IMR-90 (cell line): Measurements from ENCODE around the gene BRAF. TPM values are rescaled to one million over a fixed set of nuclear protein-coding genes. Genes with fewer than 3 reads are reported as not detected.

Experiments
- ATAC-seq: fragments of 200-7000 bp; cut with Tn5 transposase; 2 replicates; pipeline ENCODE4 v1.9.1; 2020; ENCODE audit warnings: low read depth, mild to moderate bottlenecking, moderate library complexity
- BruUV-seq: library from RNA; stranded (reverse); fragments of 400-500 nt; replicated peaks from 2 replicates; lab custom pipeline; 2021; lab: Mats Ljungman, UMichigan
- CTCF ChIA-PET: fragments of 300-600 bp; formaldehyde crosslinking; extraction: SDS; loops from one replicate; lab custom pipeline; 2021; ENCODE audit warnings: antibody characterized with exemption; lab: Yijun Ruan, JAX
- POLR2A ChIA-PET: fragments of 300-600 bp; sonication (Branson Sonifier 250); formaldehyde crosslinking; loops from one replicate; lab custom pipeline; 2022; ENCODE audit warnings: antibody characterized with exemption; ENCODE audit not compliant: unreplicated experiment; lab: Charles Lee
- DNase-seq: peaks from one replicate; pipeline ENCODE4 v3.0.0; 2013
- H2AFZ ChIP-seq: replicated peaks from 2 replicates; pipeline ENCODE3; 2013; ENCODE audit warnings: low read length, mild to moderate bottlenecking; ENCODE audit not compliant: poor library complexity
- H2AK5ac ChIP-seq: 2 replicates; pipeline ENCODE4 v1.6.1; 2013; ENCODE audit warnings: low read depth, low read length, inconsistent platforms
- H2AK9ac ChIP-seq: replicated peaks from 2 replicates; pipeline ENCODE3; 2013; ENCODE audit warnings: mild to moderate bottlenecking, low read depth, low read length, moderate library complexity; ENCODE audit not compliant: poor library complexity
- H2BK120ac ChIP-seq: 2 replicates; pipeline ENCODE4 v1.6.1; 2013; ENCODE audit warnings: low read depth, low read length, inconsistent platforms
- H2BK15ac ChIP-seq: 3 replicates; pipeline ENCODE4 v1.6.1; 2013; ENCODE audit warnings: low read depth, low read length, inconsistent platforms
- H2BK20ac ChIP-seq: 2 replicates; pipeline ENCODE4 v1.6.1; 2013; ENCODE audit warnings: low read depth, mild to moderate bottlenecking, inconsistent platforms, low read length, moderate library complexity
- H2BK5ac ChIP-seq: 2 replicates; pipeline ENCODE4 v1.6.1; 2013; ENCODE audit warnings: mild to moderate bottlenecking, low read depth, low read length, inconsistent platforms; ENCODE audit not compliant: poor library complexity, severe bottlenecking
- H3K14ac ChIP-seq: replicated peaks from 2 replicates; pipeline ENCODE4 v1.6.1; 2013; ENCODE audit warnings: low read depth, low read length, inconsistent platforms
- H3K18ac ChIP-seq: 2 replicates; pipeline ENCODE4 v1.6.1; 2013; ENCODE audit warnings: low read depth, low read length, control low read depth
- H3K23ac ChIP-seq: 2 replicates; pipeline ENCODE4 v1.6.1; 2013; ENCODE audit warnings: low read depth, low read length, inconsistent platforms
- H3K27ac ChIP-seq: 2 replicates; pipeline ENCODE4 v1.5.1; 2013; ENCODE audit warnings: mild to moderate bottlenecking, control low read depth, low read length; ENCODE audit not compliant: insufficient read depth
- H3K27me3 ChIP-seq: 2 replicates; pipeline ENCODE4 v1.6.1; 2013; ENCODE audit warnings: low read length; ENCODE audit not compliant: control insufficient read depth, insufficient read depth
- H3K36me3 ChIP-seq: 2 replicates; pipeline ENCODE4 v1.6.1; 2013; ENCODE audit warnings: low read length, mixed read lengths; ENCODE audit not compliant: control insufficient read depth, insufficient read depth
- H3K4ac ChIP-seq: 2 replicates; pipeline ENCODE4 v1.6.1; 2013; ENCODE audit warnings: low read depth, low read length, inconsistent platforms
- H3K4me1 ChIP-seq: 2 replicates; pipeline ENCODE4 v1.6.1; 2013; ENCODE audit warnings: low read length, mixed read lengths; ENCODE audit not compliant: control insufficient read depth, insufficient read depth
- H3K4me2 ChIP-seq: 2 replicates; pipeline ENCODE4 v1.6.1; 2013; ENCODE audit warnings: low read depth, mild to moderate bottlenecking, control low read depth, low read length, moderate library complexity
- H3K4me3 ChIP-seq: 2 replicates; pipeline ENCODE4 v1.5.1; 2013; ENCODE audit warnings: low read depth, mild to moderate bottlenecking, control low read depth, low read length, moderate library complexity; ENCODE audit not compliant: insufficient read depth
- H3K56ac ChIP-seq: 2 replicates; pipeline ENCODE4 v1.6.1; 2013; ENCODE audit warnings: low read length, inconsistent platforms; ENCODE audit not compliant: insufficient read depth; ENCODE audit errors: extremely low read depth
- H3K79me1 ChIP-seq, 2 experiments: 2 replicates each; pipeline ENCODE4 v1.6.1; 2013; ENCODE audit warnings: low read length in 2 of 2, inconsistent platforms in 1 of 2, low read depth in 1 of 2
- H3K9ac ChIP-seq: 2 replicates; pipeline ENCODE4 v1.6.1; 2013; ENCODE audit warnings: low read depth, low read length, control low read depth
- H3K9me1 ChIP-seq: 2 replicates; pipeline ENCODE4 v1.6.1; 2013; ENCODE audit warnings: low read length, inconsistent platforms; ENCODE audit not compliant: insufficient read depth
- H3K9me3 ChIP-seq: 2 replicates; pipeline ENCODE4 v1.6.1; 2013; ENCODE audit warnings: low read length; ENCODE audit not compliant: control insufficient read depth, insufficient read depth
- H4K20me1 ChIP-seq: 2 replicates; pipeline ENCODE4 v1.6.1; 2013; ENCODE audit warnings: low read length, inconsistent platforms; ENCODE audit not compliant: insufficient read depth
- H4K5ac ChIP-seq: 2 replicates; pipeline ENCODE4 v1.6.1; 2013; ENCODE audit warnings: mild to moderate bottlenecking, low read depth, low read length, control low read depth
- H4K8ac ChIP-seq, 2 experiments: 2 replicates each; pipeline ENCODE4 v1.6.1; 2013; ENCODE audit warnings: low read depth in 2 of 2, low read length in 2 of 2, control low read depth in 1 of 2, inconsistent platforms in 1 of 2
- H4K91ac ChIP-seq: 2 replicates; pipeline ENCODE4 v1.6.1; 2013; ENCODE audit warnings: low read depth, low read length, inconsistent platforms; ENCODE audit not compliant: insufficient read depth
- BHLHE40 ChIP-seq: fragments of 150-350 bp; IDR thresholded peaks from 2 replicates; pipeline ENCODE4 v1.6.1; 2016; ENCODE audit warnings: mild to moderate bottlenecking, low read depth, low read length
- CTCF ChIP-seq: conservative IDR thresholded peaks from 2 replicates; pipeline ENCODE4 v1.5.1; 2012; ENCODE audit warnings: mild to moderate bottlenecking, low read depth, low read length, improper control_type of control experiment
- ELK1 ChIP-seq: fragments of 150-350 bp; IDR thresholded peaks from 2 replicates; pipeline ENCODE4 v1.6.1; 2016; ENCODE audit warnings: low read depth, mild to moderate bottlenecking, low read length, moderate library complexity, borderline replicate concordance
- MAFK ChIP-seq: IDR thresholded peaks from 2 replicates; pipeline ENCODE4 v1.6.1; 2012; ENCODE audit warnings: low read depth, low read length, improper control_type of control experiment
- MAZ ChIP-seq: IDR thresholded peaks from 2 replicates; pipeline ENCODE4 v1.6.1; 2012; ENCODE audit warnings: low read depth, mild to moderate bottlenecking, low read length, improper control_type of control experiment, moderate library complexity, borderline replicate concordance
- MXI1 ChIP-seq: IDR thresholded peaks from 2 replicates; pipeline ENCODE4 v1.6.1; 2012; ENCODE audit warnings: low read depth, mild to moderate bottlenecking, low read length, moderate library complexity, borderline replicate concordance
- RAD21 ChIP-seq: IDR thresholded peaks from 2 replicates; pipeline ENCODE4 v1.6.1; 2012; ENCODE audit warnings: low read length, improper control_type of control experiment
- RFX5 ChIP-seq: IDR thresholded peaks from 2 replicates; pipeline ENCODE4 v1.8.0; 2012; ENCODE audit warnings: low read depth, mild to moderate bottlenecking, low read length, moderate library complexity
- SMC3 ChIP-seq: fragments of 150-350 bp; IDR thresholded peaks from 2 replicates; pipeline ENCODE4 v1.6.1; 2016; ENCODE audit warnings: low read depth, mild to moderate bottlenecking, antibody characterized with exemption, low read length, moderate library complexity
- WGBS, 2 experiments: methylation state at CpG; one replicate each; pipeline versions ENCODE4 v1.1.5 to v1.1.7; 2013; ENCODE audit warnings: missing lambda C conversion rate in 2 of 2; ENCODE audit not compliant: insufficient read length in 1 of 2; ENCODE audit errors: extremely low coverage in 2 of 2; 5-methylcytosine and 5-hydroxymethylcytosine counted together
- dilution Hi-C: fragments of 300-500 bp; cut with HindIII; formaldehyde crosslinking; loops from one replicate; pipeline ENCODE4 v1.14.3; 2018; ENCODE audit warnings: low sequenced_read_pairs; ENCODE audit not compliant: unreplicated experiment
- in situ Hi-C: fragments of 300-500 bp; cut with MboI; formaldehyde crosslinking; loops from 3 replicates; pipeline ENCODE4 v1.14.3; 2019; ENCODE audit warnings: low sequenced_read_pairs, inconsistent platforms, mixed read lengths
- intact Hi-C: fragments of 100-400 bp; cut with micrococcal nuclease; formaldehyde crosslinking; loops from 2 replicates; pipeline ENCODE4 v1.10.0; 2022
- polyA plus RNA-seq, 3 experiments: library from polyadenylated mRNA; depleted of rRNA; stranded (reverse); fragments of >200 nt; gene quantifications; 2 replicates each; pipeline ENCODE4 v1.2.3, GENCODE V29; 2012; ENCODE audit warnings: low replicate concordance in 1 of 3
- total RNA-seq: library from RNA; depleted of rRNA; stranded (reverse); fragments of >200 nt; gene quantifications from 2 replicates; pipeline ENCODE4 v1.2.3, GENCODE V29; 2012

The BRAF gene
- total and polyA plus RNA-seq, 2 of the 4 experiments (the other 2 are of a cell fraction): 5.7 to 12.9 TPM

GRCh38 chr7:140746751-140747150, 178.0 kb downstream of the BRAF start:
- no peak overlapping the region for H3K4me3 ChIP-seq
- no peak overlapping the region for H2AK9ac ChIP-seq
- H3K14ac ChIP-seq: no peak overlapping the region
- no CpG with 5 or more reads among the region's 2 CpGs for WGBS, 2 experiments
- H3K27ac ChIP-seq: no peak overlapping the region
- no peaks in the 10 kb centered on the region for H3K9me1 ChIP-seq
- no peaks in the 10 kb centered on the region for H4K20me1 ChIP-seq
- no peak for ATAC-seq
- H2BK15ac ChIP-seq: no peak overlapping the region
- intact Hi-C loops: no loop called here
- no peak overlapping the region for H3K18ac ChIP-seq
- H3K36me3 ChIP-seq: peaks cover 7% of the 10 kb centered on the region
- H2AFZ ChIP-seq: no peak overlapping the region
- ChIA-PET POLR2A (no interaction called here), CTCF (no interaction called here)
- H3K4me1 ChIP-seq: no peaks in the 10 kb centered on the region
- H3K4me2 ChIP-seq: no peak overlapping the region
- H3K79me1 ChIP-seq: no peaks in the 10 kb centered on the region
- H3K23ac ChIP-seq: no peak overlapping the region
- no TSS peak for BruUV-seq
- no peak overlapping the region for H3K56ac ChIP-seq
- H3K9ac ChIP-seq: no peak overlapping the region
- no peak overlapping the region for H3K4ac ChIP-seq
- no peak overlapping the region for H2BK20ac ChIP-seq
- H2AK5ac ChIP-seq: no peak overlapping the region
- H4K5ac ChIP-seq: no peak overlapping the region
- DNase-seq: no peak
- H3K27me3 ChIP-seq: no peaks in the 10 kb centered on the region
- TF ChIP-seq RFX5: no peak
- no peak for TF ChIP-seq CTCF
- TF ChIP-seq MAZ: no peak
- TF ChIP-seq MXI1: no peak
- no peak for TF ChIP-seq RAD21
- no peak for TF ChIP-seq MAFK
- TF ChIP-seq SMC3: no peak
- no peak for TF ChIP-seq ELK1
- TF ChIP-seq BHLHE40: no peak
- dilution Hi-C loops: no loop called here
- no peaks in the 10 kb centered on the region for H3K9me3 ChIP-seq
- no peak overlapping the region for H2BK120ac ChIP-seq
- H4K91ac ChIP-seq: no peak overlapping the region
- H2BK5ac ChIP-seq: no peak overlapping the region
- in situ Hi-C loops: no loop called here
- H4K8ac ChIP-seq: no peak overlapping the region
